Measurements from ENCODE around the gene GPATCH4.
"Not testable (repeated sequence)": the region's sequence is repeated elsewhere in the genome, so short reads cannot be mapped to it uniquely, and the experiment has no call there.

Gene GPATCH4

GRCh38 chr1:156601122-156601830, at the start of gene GPATCH4:
Gene GPATCH4, minus strand, starts transcription at chr1:156601479.
- DNase-seq (ENCODE audit: low read depth), result peak; percentile 73
- H3K4me3 ChIP-seq (ENCODE audit: low read depth, low read length), result peak within 1 kb of the TSS; percentile 79

- H3K4me3 ChIP-seq (ENCODE audit: low read depth, low read length), result no peak overlapping the region
- DNase-seq (ENCODE audit: low read depth), result no peak
Observed at GRCh38 chr1:156648951-156649350, 47.7 kb upstream of the GPATCH4 start.

DNA sequence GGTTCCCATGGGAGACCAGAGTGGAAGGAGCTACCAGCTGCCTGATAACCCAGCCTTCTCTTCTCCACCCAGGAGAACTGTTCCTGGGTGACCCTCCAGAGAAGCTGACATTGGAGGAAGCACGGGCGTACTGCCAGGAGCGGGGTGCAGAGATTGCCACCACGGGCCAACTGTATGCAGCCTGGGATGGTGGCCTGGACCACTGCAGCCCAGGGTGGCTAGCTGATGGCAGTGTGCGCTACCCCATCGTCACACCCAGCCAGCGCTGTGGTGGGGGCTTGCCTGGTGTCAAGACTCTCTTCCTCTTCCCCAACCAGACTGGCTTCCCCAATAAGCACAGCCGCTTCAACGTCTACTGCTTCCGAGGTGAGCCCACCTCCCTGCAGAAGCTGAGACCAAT, 47.2 kb upstream of the GPATCH4 start:
- no peak for DNase-seq (ENCODE audit: low read depth)
- no peak overlapping the region for H3K4me3 ChIP-seq (ENCODE audit: low read depth, low read length)

- no peak overlapping the region for H3K4me3 ChIP-seq (ENCODE audit: low read depth, low read length)
- no peak for DNase-seq (ENCODE audit: low read depth)
Observed at GRCh38 chr1:156647351-156647750, 46.1 kb upstream of the GPATCH4 start.

DNA sequence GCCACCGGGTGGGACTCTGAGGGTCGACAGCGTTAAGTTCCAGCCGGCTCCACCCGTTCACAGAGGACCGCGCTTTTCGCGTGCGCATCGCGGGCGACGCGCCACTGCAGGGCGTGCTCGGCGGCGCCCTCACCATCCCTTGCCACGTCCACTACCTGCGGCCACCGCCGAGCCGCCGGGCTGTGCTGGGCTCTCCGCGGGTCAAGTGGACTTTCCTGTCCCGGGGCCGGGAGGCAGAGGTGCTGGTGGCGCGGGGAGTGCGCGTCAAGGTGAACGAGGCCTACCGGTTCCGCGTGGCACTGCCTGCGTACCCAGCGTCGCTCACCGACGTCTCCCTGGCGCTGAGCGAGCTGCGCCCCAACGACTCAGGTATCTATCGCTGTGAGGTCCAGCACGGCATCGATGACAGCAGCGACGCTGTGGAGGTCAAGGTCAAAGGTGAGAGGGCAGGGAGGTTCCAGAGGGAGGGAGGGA, 45.5 kb upstream of the GPATCH4 start:
- DNase-seq (ENCODE audit: low read depth), result no peak
- H3K4me3 ChIP-seq (ENCODE audit: low read depth, low read length), result no peak overlapping the region

- DNase-seq (ENCODE audit: low read depth), result no peak
- H3K4me3 ChIP-seq (ENCODE audit: low read depth, low read length), result no peak overlapping the region
Observed at GRCh38 chr1:156645666-156646065, 44.4 kb upstream of the GPATCH4 start.

DNA sequence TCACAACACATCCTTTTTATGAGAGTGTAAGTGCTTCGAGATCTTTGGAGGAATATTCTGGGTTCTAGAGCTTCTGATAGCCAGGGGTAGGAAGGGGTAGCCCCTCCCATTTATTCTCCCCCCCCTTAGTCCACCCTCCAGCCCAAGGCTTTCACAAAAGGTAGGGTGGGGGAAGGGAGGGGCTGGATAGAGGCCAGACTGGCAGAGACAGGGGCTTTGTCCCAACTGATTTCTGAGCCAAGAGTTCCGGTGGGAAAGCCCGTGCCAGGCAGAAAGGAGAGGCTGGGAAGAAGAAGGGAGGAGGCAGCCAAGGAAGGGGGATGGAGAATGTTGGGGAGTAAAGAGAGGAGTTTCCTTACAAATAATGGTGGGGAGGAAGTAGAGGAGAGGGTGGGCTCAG, 43.8 kb upstream of the GPATCH4 start:
- DNase-seq (ENCODE audit: low read depth), result no peak

GRCh38 chr1:156644640-156645039, 43.4 kb upstream of the GPATCH4 start:
- DNase-seq (ENCODE audit: low read depth), result no peak
- H3K4me3 ChIP-seq (ENCODE audit: low read depth, low read length), result no peak overlapping the region

More for the DNA sequence above, 43.8 kb upstream of the GPATCH4 start:
- no peak overlapping the region for H3K4me3 ChIP-seq (ENCODE audit: low read depth, low read length)

- no peak overlapping the region for H3K4me3 ChIP-seq (ENCODE audit: low read depth, low read length)
- DNase-seq (ENCODE audit: low read depth), result no peak
Observed at GRCh38 chr1:156644146-156644545, 42.9 kb upstream of the GPATCH4 start.

GRCh38 chr1:156643778-156644092, 42.5 kb upstream of the GPATCH4 start:
- DNase-seq (ENCODE audit: low read depth), result no peak
- H3K4me3 ChIP-seq (ENCODE audit: low read depth, low read length), result no peak overlapping the region

GRCh38 chr1:156643049-156643777, 41.9 kb upstream of the GPATCH4 start:
- H3K4me3 ChIP-seq (ENCODE audit: low read depth, low read length), result no peak overlapping the region
- DNase-seq (ENCODE audit: low read depth), result no peak

DNA sequence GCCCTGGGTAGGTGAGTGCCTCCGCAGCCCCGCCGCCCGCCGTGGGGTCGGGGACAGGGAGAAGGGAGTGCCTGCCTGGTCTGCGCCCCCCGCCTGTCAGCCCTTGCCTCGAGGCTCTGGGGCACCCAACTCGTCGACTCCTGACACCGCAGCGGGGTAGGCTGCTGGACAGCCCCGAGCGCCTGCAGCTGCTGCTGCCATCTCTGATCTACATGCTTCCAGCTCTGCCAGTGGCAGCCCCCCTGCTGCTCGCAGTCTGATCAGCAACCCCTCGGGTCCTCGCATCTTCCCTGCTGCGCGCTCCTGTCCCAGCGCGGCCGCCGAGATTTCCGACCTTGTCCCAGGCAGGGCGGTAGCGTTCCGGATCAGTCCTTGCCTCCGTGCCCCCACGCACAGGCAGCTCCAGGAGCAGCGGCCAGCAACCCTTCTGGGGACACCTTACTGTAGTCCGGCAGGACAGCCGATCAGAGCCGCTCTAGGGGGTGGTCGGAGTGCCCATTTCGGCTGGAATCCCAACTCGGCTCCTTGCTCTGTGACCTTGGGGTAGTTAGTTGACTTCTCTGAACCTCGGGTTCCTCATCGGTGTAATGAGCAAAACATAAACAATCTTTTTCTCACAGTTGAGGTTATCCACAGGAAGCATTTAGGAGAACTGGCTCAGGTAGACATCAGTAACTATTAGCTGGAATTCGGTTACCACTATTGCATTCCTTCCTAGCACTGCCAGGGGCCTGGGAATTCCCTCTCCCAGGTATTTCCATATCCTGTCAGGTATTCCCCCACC, 41.2 kb upstream of the GPATCH4 start:
- peak overlapping the region; percentile 34 for H3K4me3 ChIP-seq (ENCODE audit: low read depth, low read length)
- DNase-seq (ENCODE audit: low read depth), result no peak

DNA sequence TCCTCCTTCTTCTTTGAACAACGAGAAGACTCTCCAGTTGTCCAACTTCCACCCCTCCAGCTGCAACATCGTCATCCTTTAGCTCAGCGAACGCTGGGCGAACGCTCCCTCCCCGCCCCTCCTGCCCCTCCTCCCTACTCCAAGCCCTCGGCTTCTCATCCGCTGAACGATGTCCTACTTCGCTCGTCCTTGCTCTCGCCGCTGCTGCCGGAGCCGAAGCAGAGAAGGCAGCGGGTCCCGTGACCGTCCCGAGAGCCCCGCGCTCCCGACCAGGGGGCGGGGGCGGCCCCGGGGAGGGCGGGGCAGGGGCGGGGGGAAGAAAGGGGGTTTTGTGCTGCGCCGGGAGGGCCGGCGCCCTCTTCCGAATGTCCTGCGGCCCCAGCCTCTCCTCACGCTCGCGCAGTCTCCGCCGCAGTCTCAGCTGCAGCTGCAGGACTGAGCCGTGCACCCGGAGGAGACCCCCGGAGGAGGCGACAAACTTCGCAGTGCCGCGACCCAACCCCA, 40.5 kb upstream of the GPATCH4 start, which contains the start of gene BCAN:
Gene BCAN (plus strand): TSS at position 357 of the 504 bp plus-strand sequence. CDS start 3,938 bp downstream, outside the sequence.
- peak within 1 kb of the TSS; percentile 34 for H3K4me3 ChIP-seq (ENCODE audit: low read depth, low read length)
- no peak for DNase-seq (ENCODE audit: low read depth)

DNA sequence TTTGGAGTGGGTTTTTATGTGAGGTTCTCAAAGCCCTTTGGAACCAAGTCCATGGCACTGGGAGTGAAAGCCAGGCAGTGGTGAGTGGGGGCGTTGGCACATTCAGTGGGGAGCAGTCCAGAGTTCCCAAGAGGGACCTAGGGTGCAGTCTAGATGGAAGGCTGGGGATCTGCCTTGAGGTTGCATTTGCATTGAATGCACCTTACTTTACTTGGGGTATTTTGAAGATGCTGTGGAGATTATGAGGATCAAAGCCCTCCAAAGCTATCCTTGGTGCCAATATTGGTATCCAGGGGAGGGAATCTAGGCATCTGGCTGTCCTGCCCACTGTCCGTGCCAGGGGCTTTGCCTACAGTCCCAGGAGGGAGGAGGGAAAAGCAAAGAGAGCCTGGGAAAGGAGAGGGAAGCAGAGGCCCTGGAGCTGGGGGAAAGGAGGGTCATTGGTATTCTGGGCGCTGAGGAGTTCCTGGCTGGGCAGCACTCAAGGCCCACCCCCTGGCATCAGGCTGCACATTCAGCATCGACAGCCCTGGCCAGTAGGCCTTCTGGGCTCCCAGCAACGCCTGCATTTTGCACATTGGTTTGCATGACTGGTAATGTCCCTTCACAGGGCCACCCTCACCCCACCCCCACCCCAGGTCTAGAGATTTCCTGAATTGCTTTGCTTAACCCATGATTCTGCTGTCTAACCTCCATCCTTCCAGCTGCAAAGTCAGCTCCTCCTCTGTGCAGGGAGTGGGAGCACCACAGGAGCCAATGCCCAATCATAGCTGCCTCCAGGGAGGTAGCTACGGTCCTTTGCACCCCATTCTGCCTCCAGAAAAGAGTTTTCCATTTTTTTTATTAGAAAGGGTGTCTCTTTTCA, 39.8 kb upstream of the GPATCH4 start:
- peak overlapping the region; percentile 34 for H3K4me3 ChIP-seq (ENCODE audit: low read depth, low read length)
- no peak for DNase-seq (ENCODE audit: low read depth)

GRCh38 chr1:156639601-156640101, 38.4 kb upstream of the GPATCH4 start:
- H3K4me3 ChIP-seq (ENCODE audit: low read depth, low read length), result no peak overlapping the region
- no peak for DNase-seq (ENCODE audit: low read depth)

- H3K4me3 ChIP-seq (ENCODE audit: low read depth, low read length), result no peak overlapping the region
- no peak for DNase-seq (ENCODE audit: low read depth)
Observed at GRCh38 chr1:156638189-156638985, 37.1 kb upstream of the GPATCH4 start.

GRCh38 chr1:156632355-156632754, 31.1 kb upstream of the GPATCH4 start:
- no peak overlapping the region for H3K4me3 ChIP-seq (ENCODE audit: low read depth, low read length)
- no peak for DNase-seq (ENCODE audit: low read depth)

GRCh38 chr1:156631152-156631551, 29.9 kb upstream of the GPATCH4 start:
- not testable (repeated sequence) for H3K4me3 ChIP-seq (ENCODE audit: low read depth, low read length); DNase-seq (ENCODE audit: low read depth)

Measured in skeletal muscle cell (primary cell).